Suppressor macrophage treated with lipopolysaccharide for 1 hour (primary cell): Measurements from ENCODE around the gene S100A14.

Source experiments
- DNase-seq, 3 donors: peaks; one replicate each; pipeline ENCODE4 v3.0.0-alpha.2; 2020 to 2022

The S100A14 gene

GRCh38 chr1:153638261-153638660, 22.1 kb upstream of the S100A14 start:
- DNase-seq: no peak

- no peak for DNase-seq
Observed at GRCh38 chr1:153636312-153636711, 20.2 kb upstream of the S100A14 start.

GRCh38 chr1:153635872-153636271, 19.7 kb upstream of the S100A14 start:
- DNase-seq: no peak

- DNase-seq: peak; percentile 99 to 100 (median 100)
Observed at GRCh38 chr1:153633754-153634665, 17.9 kb upstream of the S100A14 start, which contains the start of gene CHTOP. Gene CHTOP (plus strand): TSS chr1:153634066. CDS start chr1:153636589, 2,523 bp downstream.

- DNase-seq: no peak
Observed at GRCh38 chr1:153633161-153633753, 17.1 kb upstream of the S100A14 start.

GRCh38 chr1:153631047-153632022, 15.2 kb upstream of the S100A14 start:
- DNase-seq: no peak

GRCh38 chr1:153630384-153630783, 14.3 kb upstream of the S100A14 start:
- DNase-seq: no peak

- no peak for DNase-seq
Observed at GRCh38 chr1:153629971-153630370, 13.8 kb upstream of the S100A14 start.

- no peak for DNase-seq
Observed at GRCh38 chr1:153629343-153629665, 13.2 kb upstream of the S100A14 start.

GRCh38 chr1:153628638-153629342, 12.7 kb upstream of the S100A14 start:
- DNase-seq: no peak

- no peak for DNase-seq
Observed at GRCh38 chr1:153627715-153628626, 11.8 kb upstream of the S100A14 start, which contains the start of gene S100A1. Gene S100A1 (plus strand): TSS chr1:153628434. CDS start chr1:153630522, 2,088 bp downstream.

GRCh38 chr1:153626904-153627714, 11.0 kb upstream of the S100A14 start, which contains the start of gene S100A13:
Gene S100A13 (minus strand): TSS chr1:153627505. CDS start chr1:153626472, 1,033 bp downstream.
- peak in 2 of 3 donors; percentile 48 to 53 for DNase-seq

- no peak for DNase-seq
Observed at GRCh38 chr1:153626477-153626903, 10.4 kb upstream of the S100A14 start.

- DNase-seq: no peak
Observed at GRCh38 chr1:153624965-153625611, 9.0 kb upstream of the S100A14 start.

- DNase-seq: peak; percentile 73 to 87 (median 75)
Observed at GRCh38 chr1:153623101-153623500, 7.0 kb upstream of the S100A14 start.

- no peak for DNase-seq
Observed at GRCh38 chr1:153619171-153619570, 3.0 kb upstream of the S100A14 start.

GRCh38 chr1:153617663-153618062, 1.5 kb upstream of the S100A14 start:
- peak; percentile 76 to 91 (median 87) for DNase-seq

GRCh38 chr1:153616917-153617311, 789 bp upstream of the S100A14 start:
- no peak for DNase-seq

GRCh38 chr1:153615406-153615805, 719 bp downstream of the S100A14 start:
- no peak for DNase-seq
